ENCODE measurements around the gene BMP3.

Gene BMP3

DNA sequence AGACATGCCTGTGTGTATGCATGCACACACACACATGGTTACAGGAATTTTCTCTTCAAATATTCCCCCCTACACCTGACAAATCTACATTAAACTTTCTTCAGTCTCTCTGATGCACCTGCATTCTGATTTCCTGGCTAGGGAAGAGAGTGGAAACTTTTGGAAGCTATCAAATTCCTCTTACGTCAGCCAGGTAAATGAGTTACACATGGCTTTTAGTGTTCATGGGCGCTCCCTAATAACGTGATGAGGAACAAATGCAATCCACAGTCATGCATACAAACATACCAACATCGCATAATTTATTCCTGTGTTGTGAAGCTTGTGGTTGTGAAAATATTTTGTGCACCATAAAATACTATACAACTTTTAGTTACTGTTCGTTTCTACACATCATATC, 34.9 kb downstream of the BMP3 start:
- TF ChIP-seq CTCF (IDR thresholded peaks at IDR 0.05; ENCODE audit: unreplicated experiment in 3 of 3): no peak
- H3K4me3 Mint-ChIP-seq: no peak overlapping the region
- H3K27ac Mint-ChIP-seq: peak overlapping the region in 1 of 3 experiments; percentile 45
- no peaks in the 10 kb centered on the region for H3K36me3 Mint-ChIP-seq (ENCODE audit: low read depth)
- peaks cover 10% of the 10 kb centered on the region for H3K27me3 Mint-ChIP-seq (ENCODE audit: low read depth)
- no peaks in the 10 kb centered on the region for H3K9me3 Mint-ChIP-seq
- H3K4me1 Mint-ChIP-seq: no peaks in the 10 kb centered on the region

- Mint-ChIP-seq H3K27me3 (ENCODE audit: low read depth) (peaks cover 6% of the 10 kb centered on the region), H3K36me3 (ENCODE audit: low read depth) (no peaks in the 10 kb centered on the region), H3K27ac (no peak overlapping the region), H3K9me3 (no peaks in the 10 kb centered on the region), H3K4me3 (no peak overlapping the region), H3K4me1 (no peaks in the 10 kb centered on the region)
- TF ChIP-seq CTCF (IDR thresholded peaks at IDR 0.05; ENCODE audit: unreplicated experiment in 3 of 3): peak; percentile 86 to 94 (median 93)
These were observed 39.3 kb downstream of the BMP3 start for GRCh38 chr4:81069706-81070331.

DNA sequence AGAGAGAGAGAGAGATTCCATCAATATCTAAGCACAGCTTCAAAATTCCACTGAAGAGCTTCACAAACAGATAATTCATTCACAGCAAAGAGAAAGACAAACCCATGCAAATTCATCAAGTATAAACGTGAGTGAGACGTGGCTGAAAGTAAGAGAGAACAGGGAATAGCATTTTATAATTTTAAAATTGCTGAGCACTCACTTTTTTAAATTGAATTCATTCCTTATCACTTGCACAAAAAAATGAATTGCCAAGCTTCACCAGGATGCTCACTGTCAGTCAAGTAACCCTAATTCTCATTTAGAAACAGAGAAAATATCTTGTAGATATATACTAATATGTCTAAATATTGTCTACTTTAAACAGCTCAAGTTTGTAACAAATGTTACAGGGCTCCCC, 40.5 kb downstream of the BMP3 start:
- Mint-ChIP-seq H3K27me3 (ENCODE audit: low read depth) (peaks cover 6% of the 10 kb centered on the region), H3K4me1 (no peaks in the 10 kb centered on the region), H3K9me3 (no peaks in the 10 kb centered on the region), H3K4me3 (no peak overlapping the region), H3K36me3 (ENCODE audit: low read depth) (no peaks in the 10 kb centered on the region), H3K27ac (no peak overlapping the region)
- TF ChIP-seq CTCF (IDR thresholded peaks at IDR 0.05; ENCODE audit: unreplicated experiment in 3 of 3): no peak

- TF ChIP-seq CTCF (IDR thresholded peaks at IDR 0.05; ENCODE audit: unreplicated experiment in 3 of 3): no peak
- Mint-ChIP-seq H3K27ac (no peak overlapping the region), H3K27me3 (ENCODE audit: low read depth) (no peaks in the 10 kb centered on the region), H3K4me1 (peaks cover 22% of the 10 kb centered on the region), H3K9me3 (peaks cover 23% of the 10 kb centered on the region), H3K36me3 (ENCODE audit: low read depth) (peaks cover 14% of the 10 kb centered on the region), H3K4me3 (no peak overlapping the region)
These were observed 50.6 kb downstream of the BMP3 start for GRCh38 chr4:81081156-81081555.

DNA sequence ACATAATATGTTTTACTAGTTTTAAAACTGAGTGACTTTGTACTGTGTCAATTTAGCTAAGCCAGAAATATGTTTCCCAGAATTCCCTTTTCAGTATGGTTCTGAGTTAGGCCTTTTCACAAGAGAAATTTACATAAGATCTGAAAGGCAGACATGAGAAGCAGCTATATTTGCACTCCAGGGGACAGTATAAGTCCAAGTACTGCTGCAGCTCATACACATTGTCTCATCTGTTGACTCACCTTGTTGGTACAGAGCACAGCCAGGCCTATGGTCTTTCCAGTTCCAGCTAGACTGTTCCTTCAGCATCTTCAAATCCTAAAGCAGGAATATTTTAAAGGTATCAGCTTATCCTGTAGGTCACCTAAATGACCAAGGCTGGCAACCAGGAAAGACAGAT, 53.5 kb downstream of the BMP3 start:
- Mint-ChIP-seq H3K4me3 (no peak overlapping the region), H3K27ac (no peak overlapping the region), H3K36me3 (ENCODE audit: low read depth) (peaks cover 14% of the 10 kb centered on the region), H3K9me3 (peaks cover 23% of the 10 kb centered on the region), H3K4me1 (peaks cover 10% of the 10 kb centered on the region), H3K27me3 (ENCODE audit: low read depth) (no peaks in the 10 kb centered on the region)
- TF ChIP-seq CTCF (IDR thresholded peaks at IDR 0.05; ENCODE audit: unreplicated experiment in 3 of 3): no peak

DNA sequence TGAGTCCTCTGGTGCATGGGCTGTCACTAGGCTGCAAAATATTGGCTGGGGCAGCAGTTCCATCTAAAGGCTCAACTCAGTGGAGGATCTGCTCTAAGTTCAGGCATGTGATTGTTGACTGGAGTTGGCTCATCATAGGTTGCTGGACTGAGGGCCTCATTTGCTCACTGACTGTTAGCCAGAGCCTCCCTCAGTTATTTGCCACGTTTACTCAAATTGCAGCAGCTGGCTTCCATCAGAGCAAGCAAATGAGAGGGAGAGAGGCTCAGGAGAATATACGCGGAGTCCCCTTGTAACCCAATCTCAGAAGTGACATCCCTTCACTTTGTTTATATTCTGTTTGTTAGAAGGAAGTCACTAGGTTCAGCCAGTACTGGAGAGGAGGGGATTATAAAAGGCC, 54.1 kb downstream of the BMP3 start:
- Mint-ChIP-seq H3K36me3 (ENCODE audit: low read depth) (peaks cover 14% of the 10 kb centered on the region), H3K9me3 (peaks cover 23% of the 10 kb centered on the region), H3K4me3 (no peak overlapping the region), H3K27ac (peak overlapping the region; percentile 3 to 57 (median 20)), H3K27me3 (ENCODE audit: low read depth) (no peaks in the 10 kb centered on the region), H3K4me1 (peaks cover 10% of the 10 kb centered on the region)
- no peak for TF ChIP-seq CTCF (IDR thresholded peaks at IDR 0.05; ENCODE audit: unreplicated experiment in 3 of 3)

All from nephron (organoid).